ENCODE measurements around the gene ZNF775.
A peak's percentile ranks its signal among the peaks of the same experiment; 100 is the strongest.

The ZNF775 gene

DNA sequence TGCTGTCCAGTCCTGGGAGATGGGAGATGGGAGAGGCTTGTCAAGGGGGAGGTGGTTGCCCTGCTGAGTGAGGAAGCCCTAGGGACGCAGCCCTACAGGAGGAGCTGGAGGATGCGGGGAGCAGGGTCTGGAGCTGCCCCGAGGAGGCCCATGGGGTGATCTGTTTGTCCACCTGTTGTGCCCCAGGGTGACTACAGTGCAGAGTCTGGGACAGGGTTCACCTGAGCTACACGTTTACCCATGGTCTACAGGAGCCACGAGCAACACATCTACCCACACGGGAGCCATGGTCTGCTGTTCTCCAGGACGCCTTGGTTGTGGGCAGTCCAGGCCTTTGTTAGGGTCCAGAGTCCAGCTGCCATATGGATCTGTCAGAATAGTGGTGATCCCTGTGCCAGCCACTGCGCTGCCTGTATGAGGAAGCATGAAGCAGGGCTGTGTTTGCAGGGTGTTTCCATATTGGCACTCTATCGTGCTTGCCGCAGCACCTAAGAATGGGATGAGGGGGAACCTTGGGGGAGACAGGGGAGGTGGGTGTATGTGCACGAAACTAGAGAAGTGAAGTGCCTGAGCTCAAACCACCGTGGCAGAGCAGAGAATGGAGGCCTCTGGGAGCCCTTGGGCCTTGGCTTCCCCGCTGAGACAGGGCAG, 23.7 kb downstream of the ZNF775 start:
- no peak for DNase-seq

DNA sequence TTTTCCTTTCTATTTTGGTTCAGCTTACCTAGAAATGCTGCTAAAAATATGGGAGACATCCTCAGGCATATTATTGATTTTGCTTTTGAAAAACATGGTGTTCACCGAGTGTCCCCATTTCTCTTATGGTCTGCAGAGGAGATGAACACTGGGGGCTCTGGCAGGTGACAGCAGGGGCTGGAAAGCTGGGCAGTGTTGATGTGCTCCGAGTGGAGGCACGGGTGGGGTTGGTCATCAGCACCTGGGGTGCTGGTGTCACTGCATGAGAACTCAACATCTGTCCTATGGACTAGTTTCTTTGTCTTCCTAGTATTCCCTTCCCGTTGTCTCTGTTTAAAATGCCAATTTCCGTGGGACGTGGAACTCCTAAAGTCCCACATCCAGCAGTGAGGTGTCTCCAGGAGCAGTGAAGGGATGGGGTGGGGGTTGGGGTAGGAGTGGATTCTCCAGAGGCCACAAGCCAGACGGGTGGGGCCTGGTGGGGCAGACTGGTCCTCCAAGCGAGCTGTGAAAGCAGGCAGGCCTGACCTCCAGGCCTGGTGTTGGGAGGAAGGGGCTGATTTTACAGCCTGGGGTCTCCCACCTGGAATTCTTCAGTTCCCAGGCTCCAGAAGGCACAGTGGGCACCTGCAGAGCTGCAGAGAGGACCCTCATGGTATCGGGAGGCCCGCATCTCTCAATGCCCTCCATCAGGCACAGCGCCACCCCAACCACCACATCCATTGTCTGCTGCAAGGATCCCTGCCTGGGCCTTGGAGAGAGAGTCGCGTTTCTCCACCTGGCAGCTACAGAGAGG, 24.4 kb downstream of the ZNF775 start:
- DNase-seq, result no peak

DNA sequence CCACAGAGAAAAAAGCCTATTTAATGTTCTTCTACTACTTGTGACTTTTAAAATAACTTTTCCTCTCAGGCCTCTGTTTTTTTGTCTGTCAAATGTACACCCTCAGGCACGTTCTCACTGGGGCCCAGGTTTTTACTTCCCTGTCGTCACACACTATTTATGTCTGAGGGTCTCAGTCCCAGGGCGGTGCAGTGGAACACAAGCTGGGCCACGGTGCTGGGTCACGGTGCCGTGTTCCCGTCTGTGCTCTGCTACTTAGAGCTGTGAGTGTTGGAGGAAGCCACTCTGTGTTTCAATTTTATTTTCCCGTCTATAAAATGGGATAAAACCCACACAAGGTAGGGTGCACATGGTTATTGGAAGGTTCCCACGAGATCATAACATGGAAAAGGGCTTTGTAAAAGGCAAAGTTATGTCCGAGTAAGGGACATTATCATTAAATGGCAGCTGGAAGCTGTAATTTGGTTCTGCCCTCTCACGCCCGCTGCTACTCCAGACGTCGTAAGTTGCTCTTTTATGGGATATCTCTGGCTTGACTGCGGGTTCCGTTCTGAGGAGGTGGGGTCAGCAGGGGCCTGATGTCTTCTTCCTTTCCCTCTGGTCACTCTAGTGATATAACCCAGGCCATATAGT, 25.2 kb downstream of the ZNF775 start:
- no peak for DNase-seq

DNA sequence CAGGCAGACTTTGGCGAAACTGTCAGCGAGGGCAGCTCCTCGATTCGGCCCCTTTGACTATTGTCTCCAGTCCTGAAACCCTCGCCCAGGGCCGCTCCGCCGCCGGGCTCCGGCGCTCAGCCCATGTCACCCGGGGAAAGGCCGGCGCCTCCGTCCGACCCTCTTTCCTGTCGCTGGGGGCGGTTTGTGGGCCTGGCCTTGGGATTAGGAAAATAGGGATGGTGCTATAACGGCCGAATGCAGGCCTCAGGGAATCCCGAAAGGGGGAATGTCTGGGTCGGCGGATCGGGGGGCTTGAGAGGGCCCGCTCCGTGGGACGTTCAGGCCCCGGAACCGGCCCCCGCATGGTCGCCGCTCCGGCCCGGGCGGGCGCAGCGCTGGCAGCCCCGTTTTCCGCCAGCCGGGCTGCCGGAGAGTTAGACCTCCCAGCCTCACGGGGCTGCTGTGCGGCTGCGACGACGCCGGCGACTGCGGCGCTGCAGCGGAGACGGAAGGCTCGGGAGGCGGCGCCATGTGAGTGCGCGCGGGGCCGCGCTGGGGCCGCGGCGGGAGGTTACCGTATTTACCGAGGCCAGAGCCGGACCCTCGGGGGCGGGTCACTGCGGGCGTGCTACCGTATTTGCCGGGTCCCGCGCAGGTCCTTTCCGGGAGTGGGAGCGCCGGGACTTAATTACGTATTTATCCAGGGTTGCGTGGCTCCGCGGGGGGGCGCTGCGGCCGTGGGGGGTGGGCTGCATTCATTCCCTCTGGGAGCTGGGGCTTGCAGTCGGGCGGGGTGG, 25.9 kb downstream of the ZNF775 start:
- peak; percentile 75 to 81 for DNase-seq

DNA sequence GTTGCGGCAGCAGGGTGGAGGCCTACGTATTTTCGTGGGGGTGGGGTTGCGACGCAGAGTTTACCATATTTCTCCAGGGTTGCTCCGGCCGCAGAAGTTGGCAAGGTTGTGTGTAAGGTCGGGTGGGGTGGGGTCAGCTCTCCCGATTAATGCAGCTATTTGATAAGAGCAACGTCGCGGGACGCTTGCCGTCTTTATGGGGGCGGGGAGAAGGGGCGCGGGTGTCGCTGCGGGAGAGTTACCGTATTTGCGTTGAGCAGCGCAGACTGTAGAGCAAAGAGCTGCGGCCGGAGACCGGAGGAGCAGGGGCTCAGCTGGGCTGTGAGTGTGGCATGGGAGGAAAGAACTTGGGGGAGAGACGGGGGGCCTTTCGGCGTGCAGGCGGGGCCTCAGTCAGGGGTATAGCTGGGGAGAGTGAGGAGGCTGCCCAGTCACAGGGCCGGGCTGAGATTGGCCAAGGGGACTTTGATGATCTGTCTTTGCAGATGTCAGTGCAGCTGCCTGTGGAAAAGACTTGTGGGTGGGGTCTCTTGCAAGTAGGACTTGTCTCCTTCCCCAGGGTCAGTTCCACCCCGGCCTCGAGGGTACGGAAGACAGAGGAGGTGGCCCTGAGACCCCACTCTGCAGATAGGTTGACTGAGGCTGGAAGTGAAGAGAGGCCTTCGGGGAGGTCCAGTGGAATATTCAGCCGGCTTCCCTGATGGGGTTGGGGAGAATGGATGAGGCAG, 26.6 kb downstream of the ZNF775 start:
- peak; percentile 52 to 54 for DNase-seq

DNA sequence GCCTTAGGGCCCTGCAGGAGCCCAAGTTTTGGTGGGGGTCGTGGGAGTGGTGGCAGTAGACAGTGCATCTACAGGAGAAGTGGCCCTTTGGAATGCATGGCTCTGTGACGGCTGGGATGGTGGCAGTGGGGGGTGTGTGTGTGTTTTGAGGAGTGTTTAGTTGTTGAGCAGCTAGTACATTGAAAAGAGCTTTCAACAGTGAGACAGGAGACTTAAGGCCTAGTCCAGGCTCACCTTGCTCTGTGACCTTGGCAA, 27.1 kb downstream of the ZNF775 start:
- DNase-seq, result no peak

DNA sequence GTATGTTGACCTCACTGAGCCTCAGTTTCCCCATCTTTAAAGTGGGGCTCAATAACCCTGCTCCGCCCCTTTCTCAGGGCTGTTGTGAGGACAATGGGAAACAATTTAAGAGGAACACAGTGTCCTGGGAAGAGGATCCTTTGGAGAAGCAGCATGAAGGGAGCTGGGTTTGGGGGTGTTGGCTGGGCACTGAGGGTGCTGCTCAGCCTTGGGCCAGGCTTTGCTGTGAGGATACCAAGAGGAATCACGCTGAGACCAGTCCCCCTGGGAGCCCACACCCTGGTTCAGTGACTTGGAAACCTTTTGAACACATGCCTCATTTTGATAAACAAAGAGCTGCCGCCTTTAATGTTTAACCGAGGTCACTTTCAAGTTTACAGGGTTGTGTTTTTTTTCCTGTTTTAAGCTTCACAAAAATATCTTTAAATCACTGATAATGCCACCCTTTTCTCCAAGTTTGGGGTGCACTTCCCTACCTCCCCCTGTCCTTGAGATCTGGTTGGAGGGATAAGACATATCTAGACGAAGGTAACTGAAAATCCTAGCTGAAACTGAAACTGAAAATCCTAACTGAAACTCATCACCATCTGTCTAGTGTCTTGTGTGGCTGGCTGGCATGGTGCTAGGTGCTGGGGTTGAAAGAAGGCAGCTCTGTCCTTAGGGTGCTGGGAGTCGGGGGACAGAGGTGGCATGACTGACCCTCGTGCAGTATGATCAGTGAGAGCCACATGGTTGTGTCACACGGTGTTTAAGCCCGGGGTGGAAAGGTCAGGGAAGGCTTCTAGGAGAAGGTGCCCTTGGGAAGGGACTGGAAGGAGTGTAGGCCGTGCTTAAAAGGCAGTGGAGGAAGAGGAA, 27.7 kb downstream of the ZNF775 start:
- peak; percentile 46 to 47 for DNase-seq

DNA sequence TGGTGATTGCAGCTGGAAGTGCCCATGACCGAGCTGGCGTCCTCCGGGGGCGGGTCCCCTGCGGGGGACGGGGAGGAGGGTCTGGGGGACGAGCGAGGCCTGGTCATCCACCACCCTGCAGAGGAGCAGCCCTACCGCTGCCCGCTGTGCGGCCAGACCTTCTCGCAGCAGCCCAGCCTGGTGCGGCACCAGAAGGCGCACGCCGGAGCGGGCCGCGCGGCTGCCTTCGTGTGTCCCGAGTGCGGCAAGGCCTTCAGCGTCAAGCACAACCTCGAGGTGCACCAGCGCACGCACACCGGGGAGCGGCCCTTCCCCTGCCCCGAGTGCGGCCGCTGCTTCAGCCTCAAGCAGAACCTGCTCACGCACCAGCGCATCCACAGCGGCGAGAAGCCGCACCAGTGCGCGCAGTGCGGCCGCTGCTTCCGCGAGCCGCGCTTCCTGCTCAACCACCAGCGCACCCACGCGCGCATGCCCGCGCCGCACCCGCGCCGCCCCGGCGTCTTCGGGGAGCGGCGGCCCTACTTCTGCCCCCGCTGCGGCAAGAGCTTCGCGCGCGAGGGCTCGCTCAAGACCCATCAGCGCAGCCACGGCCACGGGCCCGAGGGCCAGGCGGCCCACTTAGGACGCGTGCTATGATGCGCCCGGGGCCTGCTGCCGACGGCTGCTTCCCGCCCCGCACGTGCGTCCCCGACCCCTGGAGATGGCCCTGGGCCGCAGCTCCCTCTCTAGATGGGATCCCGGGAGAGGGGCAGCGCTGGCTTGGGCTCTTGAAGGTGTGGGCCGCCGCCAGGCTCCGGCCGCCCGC, 28.7 kb downstream of the ZNF775 start:
- no peak for DNase-seq

- no peak for DNase-seq
These were observed 29.5 kb downstream of the ZNF775 start for GRCh38 chr7:150408393-150409299.

DNA sequence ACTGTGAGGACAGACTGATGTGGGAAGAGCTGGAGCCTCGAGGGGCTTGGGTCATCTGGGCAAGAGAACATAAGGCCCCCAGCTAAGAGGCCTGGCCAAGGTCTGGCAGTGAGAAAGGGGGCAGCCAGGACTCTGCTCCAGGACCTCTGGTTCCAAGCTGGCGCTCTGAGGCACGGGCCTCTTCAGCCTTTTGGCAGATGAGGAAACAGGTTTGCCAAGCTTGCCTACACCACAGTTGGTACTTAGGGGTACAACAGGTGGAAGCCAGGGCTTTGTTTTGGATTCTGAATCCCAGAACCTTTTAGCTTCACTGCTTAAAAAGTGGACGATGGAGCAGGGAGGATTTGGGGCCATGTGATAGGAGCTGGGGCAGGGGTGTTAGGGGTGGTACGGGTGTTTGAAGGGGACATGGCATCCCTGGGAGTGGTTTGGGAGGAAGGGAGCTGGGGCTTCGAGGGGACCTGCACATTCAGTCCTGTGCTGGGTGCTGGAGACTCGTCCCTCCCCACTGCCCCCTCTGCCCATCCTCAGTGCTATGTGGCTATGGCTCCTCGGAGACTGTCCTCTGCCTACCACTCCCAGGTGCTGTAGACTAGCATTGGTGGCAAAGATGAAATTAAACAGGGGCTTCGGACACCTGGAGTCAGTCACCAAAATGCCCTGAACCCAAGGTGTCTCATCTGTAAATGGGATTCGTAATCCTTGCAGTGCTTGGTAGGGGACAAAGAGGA, 30.3 kb downstream of the ZNF775 start:
- DNase-seq, result no peak

DNA sequence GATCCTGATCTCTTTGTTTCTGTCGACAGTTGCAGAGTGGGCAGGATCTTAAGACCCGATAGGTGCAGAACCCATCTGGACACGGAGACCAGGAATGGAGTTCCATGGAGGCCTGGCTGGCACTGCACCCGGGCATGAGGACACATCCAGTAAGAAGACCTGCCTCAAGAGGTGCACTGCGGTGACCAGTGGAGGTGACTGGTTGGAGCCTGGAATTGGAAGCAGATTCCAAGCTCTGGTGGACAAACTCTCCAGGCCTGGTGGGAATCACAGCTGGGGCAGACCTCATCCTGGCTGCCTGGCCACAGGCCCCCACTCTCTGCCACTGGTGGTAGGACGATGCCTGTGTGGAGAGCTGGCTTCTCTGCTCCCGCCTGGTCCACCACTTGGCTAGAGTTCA, 31.0 kb downstream of the ZNF775 start:
- no peak for DNase-seq

GRCh38 chr7:150410680-150411346, 31.7 kb downstream of the ZNF775 start:
- DNase-seq, result no peak

- no peak for DNase-seq
These were observed 32.5 kb downstream of the ZNF775 start for GRCh38 chr7:150411606-150412005.

- DNase-seq, result no peak
These were observed 32.9 kb downstream of the ZNF775 start for GRCh38 chr7:150412016-150412415.

DNA sequence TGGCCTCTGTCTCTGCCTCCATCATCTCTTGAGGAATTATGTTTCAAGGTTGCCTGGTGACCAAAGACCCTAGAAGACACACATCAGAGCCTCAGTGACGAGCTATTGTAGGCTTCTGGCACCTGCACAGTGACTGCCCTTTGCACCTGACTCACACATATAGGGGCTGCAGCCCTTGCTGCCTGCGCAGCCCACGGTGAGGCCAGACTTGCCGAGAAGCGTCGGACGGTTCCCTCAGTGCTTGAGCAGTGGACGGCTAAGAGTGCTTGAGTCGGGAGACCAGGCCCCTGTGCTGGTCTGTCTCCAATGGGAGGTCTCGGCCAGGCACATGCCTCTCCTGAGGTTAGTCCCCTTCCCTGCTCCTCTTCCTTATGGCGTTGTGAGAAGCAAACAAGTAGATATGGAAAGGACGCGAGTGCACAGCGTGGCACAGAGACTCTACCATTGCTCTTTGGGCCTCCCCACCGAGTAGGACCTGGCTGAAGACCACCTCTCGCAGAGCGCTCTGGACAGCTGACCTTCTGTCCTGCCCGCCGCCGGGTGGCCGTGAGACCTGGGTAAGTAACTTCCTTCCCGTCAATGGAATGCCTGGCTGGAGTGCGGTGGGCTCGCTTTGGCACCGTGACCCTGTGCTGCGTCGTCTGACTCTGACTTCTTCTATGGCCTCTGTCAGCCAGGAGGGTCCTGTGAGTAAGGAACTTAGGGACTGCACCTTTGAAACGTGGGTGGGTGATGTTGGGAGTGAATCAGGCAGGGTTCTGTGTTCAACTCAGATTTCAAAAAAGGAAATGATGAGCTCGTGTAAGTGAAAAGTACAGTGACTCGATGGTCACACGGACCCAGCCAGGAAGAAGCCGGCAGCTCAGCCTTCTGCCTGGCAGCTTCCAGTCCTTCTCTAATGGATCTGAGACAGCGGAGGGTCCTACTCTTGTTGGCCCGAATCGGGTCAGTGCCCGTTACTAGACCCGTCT, 33.7 kb downstream of the ZNF775 start:
- DNase-seq, result no peak

GRCh38 chr7:150413640-150414081, 34.5 kb downstream of the ZNF775 start:
- DNase-seq, result no peak
